K562 (cell line): ENCODE data around the gene UBE2M. TPM values are rescaled to one million over a fixed set of nuclear protein-coding genes. Genes with fewer than 3 reads are reported as not detected.
A peak's percentile ranks its signal among the peaks of the same experiment; 100 is the strongest.

Experiments
- ATAC-seq: fragments of 200-7000 bp; cut with Tn5 transposase; 3 replicates; pipeline ENCODE4 v1.9.1; 2020; ENCODE audit warnings: moderate library complexity
- BruUV-seq: library from RNA; stranded (reverse); fragments of 400-500 nt; replicated peaks from 2 replicates; lab custom pipeline; 2021; lab: Mats Ljungman, UMichigan
- CTCF ChIA-PET: fragments of 300-600 bp; formaldehyde crosslinking; extraction: SDS; loops from one replicate; lab custom pipeline; 2021; ENCODE audit warnings: low intra/inter-chr PET ratio; lab: Yijun Ruan, JAX
- POLR2A ChIA-PET: fragments of 300-600, 350-650 bp; sonication (Branson Sonifier 250); formaldehyde crosslinking; extraction: SDS; loops from one replicate; lab custom pipeline; 2021; ENCODE audit warnings: antibody characterized with exemption, inconsistent platforms; lab: Yijun Ruan, JAX
- DNase-seq, 4 experiments: peaks; one replicate each; pipeline versions ENCODE4 v3.0.0 to v3.0.0-alpha.2; 2011 to 2018; ENCODE audit warnings: low spot score in 3 of 4, mixed read lengths in 3 of 4; ENCODE audit errors: extremely low read depth in 1 of 4
- FAIRE-seq: peaks from 2 replicates; lab custom pipeline; 2011; peaks lifted over from hg19 to GRCh38; lab: Jason Lieb, UNC
- H2AFZ ChIP-seq: 2 replicates; pipeline ENCODE4 v1.6.0; 2011; ENCODE audit warnings: low read depth, low read length, control low read depth, inconsistent platforms
- H3K27ac ChIP-seq: fragments of 200-600 bp; 3 replicates; pipeline ENCODE4 v1.8.0; 2011; ENCODE audit warnings: low read depth, mild to moderate bottlenecking, control low read depth, inconsistent platforms, low read length, moderate library complexity, mixed read lengths; ENCODE audit errors: extremely low read depth
- H3K27me3 ChIP-seq, 2 experiments: fragments of 300-600 bp in 1 of 2; 2 replicates in 1 of 2; 3 replicates in 1 of 2; pipeline versions ENCODE4 v1.6.0 to v1.8.0; 2011; ENCODE audit warnings: inconsistent platforms in 2 of 2, low read length in 2 of 2, mild to moderate bottlenecking in 1 of 2, mixed read lengths in 1 of 2, moderate library complexity in 1 of 2; ENCODE audit not compliant: control insufficient read depth in 2 of 2, insufficient read depth in 2 of 2
- H3K36me3 ChIP-seq: fragments of 300-600 bp; 3 replicates; pipeline ENCODE4 v1.8.0; 2011; ENCODE audit warnings: mild to moderate bottlenecking, low read length, inconsistent platforms; ENCODE audit not compliant: control insufficient read depth, insufficient read depth
- H3K4me1 ChIP-seq, 2 experiments: fragments of 200-600 bp in 1 of 2; replicated peaks in 1 of 2; 2 replicates in 1 of 2; 3 replicates in 1 of 2; pipeline versions ENCODE4 v1.5.1 to v1.8.0; 2011; ENCODE audit warnings: inconsistent platforms in 2 of 2, low read length in 2 of 2, mild to moderate bottlenecking in 1 of 2, mixed read lengths in 1 of 2, moderate library complexity in 1 of 2; ENCODE audit not compliant: control insufficient read depth in 2 of 2, insufficient read depth in 2 of 2
- H3K4me2 ChIP-seq: 2 replicates; pipeline ENCODE4 v1.6.1; 2011; ENCODE audit warnings: low read length, control low read depth, inconsistent platforms, mixed read lengths; ENCODE audit not compliant: insufficient read depth
- H3K4me3 ChIP-seq: fragments of 200-600 bp; sonication (generic), shearing (Covaris generic); 2 replicates; pipeline ENCODE4 v1.5.1; 2016; ENCODE audit warnings: control low read depth, inconsistent platforms
- H3K79me2 ChIP-seq: fragments of 200-600 bp; 3 replicates; pipeline ENCODE4 v1.8.0; 2011; ENCODE audit warnings: low read length, inconsistent platforms; ENCODE audit not compliant: control insufficient read depth, insufficient read depth
- H3K9ac ChIP-seq, 2 experiments: 2 replicates each; pipeline versions ENCODE4 v1.6.0 to v1.6.1; 2011; ENCODE audit warnings: low read depth in 2 of 2, low read length in 2 of 2, control low read depth in 1 of 2, inconsistent platforms in 1 of 2, mild to moderate bottlenecking in 1 of 2, mixed read lengths in 1 of 2; ENCODE audit not compliant: insufficient read depth in 1 of 2
- H3K9me1 ChIP-seq: one replicate; pipeline ENCODE4 v1.6.0; 2011; ENCODE audit warnings: inconsistent platforms, mild to moderate bottlenecking, low read length, moderate library complexity; ENCODE audit not compliant: control insufficient read depth, insufficient read depth
- H3K9me3 ChIP-seq: replicated peaks from 2 replicates; pipeline ENCODE4 v1.5.1; 2011; ENCODE audit warnings: low read depth, low read length, inconsistent platforms; ENCODE audit not compliant: control insufficient read depth, insufficient read depth
- H4K20me1 ChIP-seq: replicated peaks from 2 replicates; pipeline ENCODE4 v1.6.1; 2011; ENCODE audit warnings: low read length, inconsistent platforms, mixed read lengths; ENCODE audit not compliant: control insufficient read depth, insufficient read depth
- BRF2 ChIP-seq: IDR thresholded peaks from 3 replicates; pipeline ENCODE4 v1.6.1; 2011; ENCODE audit warnings: borderline replicate concordance, mild to moderate bottlenecking; ENCODE audit not compliant: insufficient read length, insufficient read depth
- RFX7 ChIP-seq: fragments of 250-450 bp; sonication (Bioruptor Pico); IDR thresholded peaks from 2 replicates; pipeline ENCODE4 v1.5.1; 2021; ENCODE audit warnings: mild to moderate bottlenecking
- SP2 ChIP-seq: IDR thresholded peaks from 2 replicates; pipeline ENCODE4 v1.6.1; 2011; ENCODE audit warnings: mild to moderate bottlenecking, low read depth, low read length, moderate library complexity; ENCODE audit not compliant: poor library complexity, severe bottlenecking; ENCODE audit errors: extremely low read depth
- in situ Hi-C: fragments of 300-500 bp; cut with MboI; formaldehyde crosslinking; loops from 4 replicates; pipeline ENCODE4 v1.15.0; 2018; ENCODE audit warnings: inconsistent platforms, mixed read lengths
- intact Hi-C: fragments of 100-400 bp; cut with micrococcal nuclease; formaldehyde crosslinking; loops from 2 replicates; pipeline ENCODE4 v1.14.2; 2022
- polyA plus RNA-seq, 8 experiments: library from polyadenylated mRNA; depleted of rRNA in 4 of 8; stranded (reverse) in 5 of 8; unstranded in 3 of 8; fragments of >200 nt; fragmentation: Nextera tagmentation in 2 of 8; fragmentation: Illumina TruSeq in 1 of 8; extraction: Ambion mirVana in 2 of 8; extraction: Trizol in 1 of 8; gene quantifications; 2 replicates each; pipeline versions ENCODE4 v1.2.1 to v1.2.3, GENCODE V29; 2011 to 2014; ENCODE audit warnings: inconsistent platforms in 1 of 8, missing spikeins in 1 of 8
- total RNA-seq, 7 experiments: library from RNA; depleted of rRNA in 6 of 7; stranded (reverse); fragments of >200 nt in 6 of 7; fragmentation: Illumina TruSeq in 2 of 7; extraction: Trizol in 2 of 7; gene quantifications; 2 replicates each; pipeline versions ENCODE4 v1.2.1 to v1.2.3, GENCODE V29; 2011 to 2021; ENCODE audit warnings: low replicate concordance in 1 of 7
- TF ChIP-seq, protein P1 (sequence below): fragments of 450-650 bp; IDR thresholded peaks from 2 replicates; pipeline ENCODE4 v1.6.1; 2017; ENCODE audit warnings: antibody characterized with exemption, mild to moderate bottlenecking

Gene UBE2M
- total and polyA plus RNA-seq, 9 of the 15 experiments (the other 6 are each of a cell fraction or from before 2014, with no cell fraction given) = 0.92 to 163 (median 85.7) TPM

- no peak overlapping the region for H2AFZ ChIP-seq
- POLR2A ChIA-PET = interaction anchor here (2.4 to 2.7 kb wide), 2 partner anchors 8 to 11 kb away, joined by 14 to 24 read pairs; partner anchors contain the start of gene MZF1
- no peaks in the 10 kb centered on the region for H4K20me1 ChIP-seq
- peak overlapping the region; percentile 94; the same call in 1 of the 3 replicates for H3K27ac ChIP-seq
- H3K79me2 ChIP-seq = peaks cover 43% of the 10 kb centered on the region
- H3K4me2 ChIP-seq = peak overlapping the region; percentile 98; the same call in 1 of the 2 replicates
- no TSS peak for BruUV-seq
- peaks cover 22 to 53% of the 10 kb centered on the region in 2 experiments for H3K4me1 ChIP-seq
- DNase-seq (no peak), FAIRE-seq (no peak), ATAC-seq (no peak)
- no peaks in the 10 kb centered on the region for H3K9me3 ChIP-seq
- peaks cover 3% of the 10 kb centered on the region for H3K9me1 ChIP-seq
- H3K36me3 ChIP-seq = peaks cover 22% of the 10 kb centered on the region; the same call in 2 of the 3 replicates
- peak overlapping the region in 1 of 2 experiments; percentile 49; a peak in 2 of 4 replicates for H3K9ac ChIP-seq
- no peak overlapping the region for H3K4me3 ChIP-seq
- intact Hi-C loops = no loop called here
- no peaks in the 10 kb centered on the region for H3K27me3 ChIP-seq
- CTCF ChIA-PET = interaction anchor here (0.5 kb wide), 1 partner anchor 290 kb away, joined by 3 read pairs; no protein-coding TSS in a partner anchor
- in situ Hi-C loops = no loop called here
- TF ChIP-seq, protein P1, sequence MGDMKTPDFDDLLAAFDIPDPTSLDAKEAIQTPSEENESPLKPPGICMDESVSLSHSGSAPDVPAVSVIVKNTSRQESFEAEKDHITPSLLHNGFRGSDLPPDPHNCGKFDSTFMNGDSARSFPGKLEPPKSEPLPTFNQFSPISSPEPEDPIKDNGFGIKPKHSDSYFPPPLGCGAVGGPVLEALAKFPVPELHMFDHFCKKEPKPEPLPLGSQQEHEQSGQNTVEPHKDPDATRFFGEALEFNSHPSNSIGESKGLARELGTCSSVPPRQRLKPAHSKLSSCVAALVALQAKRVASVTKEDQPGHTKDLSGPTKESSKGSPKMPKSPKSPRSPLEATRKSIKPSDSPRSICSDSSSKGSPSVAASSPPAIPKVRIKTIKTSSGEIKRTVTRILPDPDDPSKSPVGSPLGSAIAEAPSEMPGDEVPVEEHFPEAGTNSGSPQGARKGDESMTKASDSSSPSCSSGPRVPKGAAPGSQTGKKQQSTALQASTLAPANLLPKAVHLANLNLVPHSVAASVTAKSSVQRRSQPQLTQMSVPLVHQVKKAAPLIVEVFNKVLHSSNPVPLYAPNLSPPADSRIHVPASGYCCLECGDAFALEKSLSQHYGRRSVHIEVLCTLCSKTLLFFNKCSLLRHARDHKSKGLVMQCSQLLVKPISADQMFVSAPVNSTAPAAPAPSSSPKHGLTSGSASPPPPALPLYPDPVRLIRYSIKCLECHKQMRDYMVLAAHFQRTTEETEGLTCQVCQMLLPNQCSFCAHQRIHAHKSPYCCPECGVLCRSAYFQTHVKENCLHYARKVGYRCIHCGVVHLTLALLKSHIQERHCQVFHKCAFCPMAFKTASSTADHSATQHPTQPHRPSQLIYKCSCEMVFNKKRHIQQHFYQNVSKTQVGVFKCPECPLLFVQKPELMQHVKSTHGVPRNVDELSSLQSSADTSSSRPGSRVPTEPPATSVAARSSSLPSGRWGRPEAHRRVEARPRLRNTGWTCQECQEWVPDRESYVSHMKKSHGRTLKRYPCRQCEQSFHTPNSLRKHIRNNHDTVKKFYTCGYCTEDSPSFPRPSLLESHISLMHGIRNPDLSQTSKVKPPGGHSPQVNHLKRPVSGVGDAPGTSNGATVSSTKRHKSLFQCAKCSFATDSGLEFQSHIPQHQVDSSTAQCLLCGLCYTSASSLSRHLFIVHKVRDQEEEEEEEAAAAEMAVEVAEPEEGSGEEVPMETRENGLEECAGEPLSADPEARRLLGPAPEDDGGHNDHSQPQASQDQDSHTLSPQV = no peak
- TF ChIP-seq RFX7 (CRISPR knock-in tag) = no peak
- no peak for TF ChIP-seq SP2
- TF ChIP-seq BRF2 = no peak
These were observed 2.5 kb upstream of the UBE2M start for GRCh38 chr19:58560921-58561320.
